ENCODE data around the gene ANKRD18B. TPM values are rescaled to one million over a fixed set of nuclear protein-coding genes. Genes with fewer than 3 reads are reported as not detected.
"Not testable (repeated sequence)": the region's sequence is repeated elsewhere in the genome, so short reads cannot be mapped to it uniquely, and the experiment has no call there.

The ANKRD18B gene
- 1 to 10 TPM in 7 of 8 experiments, under 1 TPM in 1; 0.51 to 5.2 (median 2.2) TPM for total RNA-seq

- WGBS, 10 experiments = 15% methylated on average over 4 of the region's 73 CpGs; no CpG with 5 or more reads in 9 of the 10 experiments
Measured at GRCh38 chr9:33523397-33524305, at the start of gene ANKRD18B. Gene ANKRD18B, plus strand, starts transcription at chr9:33524251. Its CDS starts 239 bp downstream, at chr9:33524490.

GRCh38 chr9:33475357-33475756 lies 48.7 kb upstream of the ANKRD18B start:
- WGBS, 10 experiments = 20 to 100% (median 80%) methylated on average over 1 of the region's 1 CpG; no CpG with 5 or more reads in 5 of the 10 experiments
- no peak overlapping the region for H3K27ac ChIP-seq
- ATAC-seq (replicated peaks in 6 of 8) = no peak
- no peak overlapping the region for H3K4me3 ChIP-seq
- in situ Hi-C loops (cut with MboI; ENCODE audit: low pct_unique_long_range_greater_than_20kb in 2 of 9, low sequenced_read_pairs in 9 of 9, unreplicated experiment in 9 of 9) = no loop called here
- peaks cover 7 to 9% of the 10 kb centered on the region in 2 donors for H3K4me1 ChIP-seq (replicated peaks in 1 of 2)

More at GRCh38 chr9:33523397-33524305, at the start of gene ANKRD18B:
- H3K4me1 ChIP-seq (replicated peaks in 1 of 2); in situ Hi-C loops (cut with MboI; ENCODE audit: low pct_unique_long_range_greater_than_20kb in 2 of 9, low sequenced_read_pairs in 9 of 9, unreplicated experiment in 9 of 9): not testable (repeated sequence)
- ATAC-seq (replicated peaks in 6 of 8) = peak; percentile 94 to 99 (median 96)
- Histone ChIP-seq H3K27ac (peak within 1 kb of the TSS in 1 of 2 donors; percentile 1), H3K4me3 (peak within 1 kb of the TSS; percentile 37 to 61 (median 57))

GRCh38 chr9:33476503-33476902 lies 47.5 kb upstream of the ANKRD18B start:
- H3K27ac ChIP-seq = no peak overlapping the region
- H3K4me3 ChIP-seq = no peak overlapping the region
- WGBS, 10 experiments = 57 to 100% (median 93%) methylated on average over 1 to 10 of the region's 10 CpGs; no CpG with 5 or more reads in 1 of the 10 experiments
- peaks cover 7 to 9% of the 10 kb centered on the region in 2 donors for H3K4me1 ChIP-seq (replicated peaks in 1 of 2)
- in situ Hi-C loops (cut with MboI; ENCODE audit: low pct_unique_long_range_greater_than_20kb in 2 of 9, low sequenced_read_pairs in 9 of 9, unreplicated experiment in 9 of 9) = no loop called here
- no peak for ATAC-seq (replicated peaks in 6 of 8)

GRCh38 chr9:33480106-33480505 lies 43.9 kb upstream of the ANKRD18B start:
- H3K4me1 ChIP-seq (replicated peaks in 1 of 2) = no peaks in the 10 kb centered on the region
- in situ Hi-C loops (cut with MboI; ENCODE audit: low pct_unique_long_range_greater_than_20kb in 2 of 9, low sequenced_read_pairs in 9 of 9, unreplicated experiment in 9 of 9) = no loop called here
- 0 to 93% (median 67%) methylated on average over 1 to 2 of the region's 2 CpGs; no CpG with 5 or more reads in 3 of the 10 experiments for WGBS, 10 experiments
- no peak overlapping the region for H3K27ac ChIP-seq
- no peak overlapping the region for H3K4me3 ChIP-seq
- peak in 3 of 8 experiments; percentile 98 to 99 (median 99) for ATAC-seq (replicated peaks in 6 of 8)

- 50 to 100% (median 89%) methylated on average over 1 to 5 of the region's 6 CpGs; no CpG with 5 or more reads in 2 of the 10 experiments for WGBS, 10 experiments
- no peak for ATAC-seq (replicated peaks in 6 of 8)
- Histone ChIP-seq H3K4me3 (no peak overlapping the region), H3K4me1 (replicated peaks in 1 of 2) (no peaks in the 10 kb centered on the region), H3K27ac (no peak overlapping the region)
- in situ Hi-C loops (cut with MboI; ENCODE audit: low pct_unique_long_range_greater_than_20kb in 2 of 9, low sequenced_read_pairs in 9 of 9, unreplicated experiment in 9 of 9) = no loop called here
Measured at GRCh38 chr9:33480976-33481375, 43.1 kb upstream of the ANKRD18B start.

GRCh38 chr9:33485312-33485711 lies 38.7 kb upstream of the ANKRD18B start:
- H3K4me1 ChIP-seq (replicated peaks in 1 of 2); ATAC-seq (replicated peaks in 6 of 8); H3K27ac ChIP-seq; in situ Hi-C loops (cut with MboI; ENCODE audit: low pct_unique_long_range_greater_than_20kb in 2 of 9, low sequenced_read_pairs in 9 of 9, unreplicated experiment in 9 of 9); H3K4me3 ChIP-seq: not testable (repeated sequence)

- ATAC-seq (replicated peaks in 6 of 8) = peak in 3 of 8 experiments; percentile 60 to 90 (median 85)
- H3K4me1 ChIP-seq (replicated peaks in 1 of 2) = no peaks in the 10 kb centered on the region
- no peak overlapping the region for H3K27ac ChIP-seq
- in situ Hi-C loops (cut with MboI; ENCODE audit: low pct_unique_long_range_greater_than_20kb in 2 of 9, low sequenced_read_pairs in 9 of 9, unreplicated experiment in 9 of 9) = no loop called here
- no peak overlapping the region for H3K4me3 ChIP-seq
- WGBS, 10 experiments = 0 to 86% (median 28%) methylated on average over 1 to 2 of the region's 2 CpGs; no CpG with 5 or more reads in 2 of the 10 experiments
Measured at GRCh38 chr9:33489066-33489465, 35.0 kb upstream of the ANKRD18B start.

- WGBS, 10 experiments = 7 to 100% (median 70%) methylated on average over 1 to 2 of the region's 2 CpGs; no CpG with 5 or more reads in 3 of the 10 experiments
- H3K4me3 ChIP-seq; H3K4me1 ChIP-seq (replicated peaks in 1 of 2); ATAC-seq (replicated peaks in 6 of 8); in situ Hi-C loops (cut with MboI; ENCODE audit: low pct_unique_long_range_greater_than_20kb in 2 of 9, low sequenced_read_pairs in 9 of 9, unreplicated experiment in 9 of 9); H3K27ac ChIP-seq: not testable (repeated sequence)
Measured at GRCh38 chr9:33493819-33494218, 30.2 kb upstream of the ANKRD18B start.

- in situ Hi-C loops (cut with MboI; ENCODE audit: low pct_unique_long_range_greater_than_20kb in 2 of 9, low sequenced_read_pairs in 9 of 9, unreplicated experiment in 9 of 9) = no loop called here
- Histone ChIP-seq H3K4me1 (replicated peaks in 1 of 2) (no peaks in the 10 kb centered on the region), H3K27ac (no peak overlapping the region), H3K4me3 (no peak overlapping the region)
- 0 to 100% (median 60%) methylated on average over 1 of the region's 1 CpG; no CpG with 5 or more reads in 3 of the 10 experiments for WGBS, 10 experiments
- ATAC-seq (replicated peaks in 6 of 8) = no peak
Measured at GRCh38 chr9:33498387-33498786, 25.7 kb upstream of the ANKRD18B start.

GRCh38 chr9:33506626-33507370 lies 17.3 kb upstream of the ANKRD18B start:
- H3K4me3 ChIP-seq = no peak overlapping the region
- peak in 6 of 8 experiments; percentile 12 to 51 (median 18) for ATAC-seq (replicated peaks in 6 of 8)
- H3K4me1 ChIP-seq (replicated peaks in 1 of 2) = peaks cover 4 to 5% of the 10 kb centered on the region in 2 donors
- in situ Hi-C loops (cut with MboI; ENCODE audit: low pct_unique_long_range_greater_than_20kb in 2 of 9, low sequenced_read_pairs in 9 of 9, unreplicated experiment in 9 of 9) = no loop called here
- 23 to 100% (median 67%) methylated on average over 1 to 5 of the region's 7 CpGs; no CpG with 5 or more reads in 3 of the 10 experiments for WGBS, 10 experiments
- H3K27ac ChIP-seq = no peak overlapping the region

- peak overlapping the region; percentile 69 to 84 for H3K27ac ChIP-seq
- peak; percentile 77 to 95 (median 94) for ATAC-seq (replicated peaks in 6 of 8)
- H3K4me1 ChIP-seq (replicated peaks in 1 of 2) = peaks cover 4 to 14% of the 10 kb centered on the region in 2 donors
- peak overlapping the region; percentile 31 to 46 (median 34) for H3K4me3 ChIP-seq
- in situ Hi-C loops (cut with MboI; ENCODE audit: low pct_unique_long_range_greater_than_20kb in 2 of 9, low sequenced_read_pairs in 9 of 9, unreplicated experiment in 9 of 9) = no loop called here
- 0 to 100% (median 12%) methylated on average over 1 to 19 of the region's 32 CpGs; no CpG with 5 or more reads in 2 of the 10 experiments for WGBS, 10 experiments
Measured at GRCh38 chr9:33510262-33511183, 13.5 kb upstream of the ANKRD18B start.

- peak overlapping the region; percentile 31 to 46 (median 34) for H3K4me3 ChIP-seq
- H3K4me1 ChIP-seq (replicated peaks in 1 of 2) = peaks cover 4 to 14% of the 10 kb centered on the region in 2 donors
- peak overlapping the region; percentile 69 to 84 for H3K27ac ChIP-seq
- ATAC-seq (replicated peaks in 6 of 8); in situ Hi-C loops (cut with MboI; ENCODE audit: low pct_unique_long_range_greater_than_20kb in 2 of 9, low sequenced_read_pairs in 9 of 9, unreplicated experiment in 9 of 9): not testable (repeated sequence)
- WGBS, 10 experiments = 0% methylated on average over 3 of the region's 8 CpGs; no CpG with 5 or more reads in 9 of the 10 experiments
Measured at GRCh38 chr9:33511184-33511517, 12.9 kb upstream of the ANKRD18B start.

All from motor neuron (in vitro differentiated cells).